IPS-18a (cell line): ENCODE measurements around the gene TOMM5.

Experiments
- H3K27ac ChIP-seq: one replicate; pipeline ENCODE4 v1.5.1; 2013; ENCODE audit warnings: low read length
- H3K27me3 ChIP-seq: one replicate; pipeline ENCODE4 v1.6.1; 2013; ENCODE audit warnings: mild to moderate bottlenecking, low read length; ENCODE audit not compliant: control insufficient read depth, insufficient read depth
- H3K36me3 ChIP-seq: one replicate; pipeline ENCODE4 v1.6.1; 2013; ENCODE audit warnings: low read depth, low read length; ENCODE audit not compliant: control insufficient read depth
- H3K4me1 ChIP-seq: one replicate; pipeline ENCODE4 v1.6.1; 2013; ENCODE audit warnings: low read depth, low read length; ENCODE audit not compliant: control insufficient read depth
- H3K4me3 ChIP-seq: one replicate; pipeline ENCODE4 v1.5.1; 2013; ENCODE audit warnings: low read length
- H3K9ac ChIP-seq: one replicate; pipeline ENCODE4 v1.6.1; 2013; ENCODE audit warnings: mild to moderate bottlenecking, low read length, moderate library complexity
- H3K9me3 ChIP-seq: one replicate; pipeline ENCODE4 v1.6.1; 2013; ENCODE audit warnings: low read depth, low read length; ENCODE audit not compliant: control insufficient read depth

TOMM5 gene

GRCh38 chr9:37575511-37575914 lies 16.9 kb downstream of the TOMM5 start:
- Histone ChIP-seq H3K4me1 (peaks cover 24% of the 10 kb centered on the region), H3K27me3 (no peaks in the 10 kb centered on the region), H3K36me3 (no peaks in the 10 kb centered on the region), H3K9ac (peak overlapping the region; percentile 62), H3K27ac (no peak overlapping the region), H3K9me3 (no peaks in the 10 kb centered on the region), H3K4me3 (peak overlapping the region; percentile 77)

- H3K4me3 ChIP-seq = peak overlapping the region; percentile 77
- no peak overlapping the region for H3K9ac ChIP-seq
- H3K4me1 ChIP-seq = peaks cover 24% of the 10 kb centered on the region
- H3K36me3 ChIP-seq = no peaks in the 10 kb centered on the region
- no peak overlapping the region for H3K27ac ChIP-seq
- no peaks in the 10 kb centered on the region for H3K9me3 ChIP-seq
- H3K27me3 ChIP-seq = no peaks in the 10 kb centered on the region
Observed at GRCh38 chr9:37575001-37575400, 17.4 kb downstream of the TOMM5 start.

- H3K9ac ChIP-seq = no peak overlapping the region
- no peaks in the 10 kb centered on the region for H3K36me3 ChIP-seq
- H3K27ac ChIP-seq = no peak overlapping the region
- no peak overlapping the region for H3K4me3 ChIP-seq
- H3K4me1 ChIP-seq = peaks cover 24% of the 10 kb centered on the region
- H3K27me3 ChIP-seq = no peaks in the 10 kb centered on the region
- no peaks in the 10 kb centered on the region for H3K9me3 ChIP-seq
Observed at GRCh38 chr9:37574241-37574721, 18.1 kb downstream of the TOMM5 start.

- no peaks in the 10 kb centered on the region for H3K36me3 ChIP-seq
- H3K4me1 ChIP-seq = peaks cover 21% of the 10 kb centered on the region
- no peak overlapping the region for H3K27ac ChIP-seq
- no peak overlapping the region for H3K4me3 ChIP-seq
- no peaks in the 10 kb centered on the region for H3K27me3 ChIP-seq
- H3K9me3 ChIP-seq = no peaks in the 10 kb centered on the region
- no peak overlapping the region for H3K9ac ChIP-seq
Observed at GRCh38 chr9:37571282-37571681, 21.1 kb downstream of the TOMM5 start.

GRCh38 chr9:37566716-37567115 lies 25.7 kb downstream of the TOMM5 start:
- no peak overlapping the region for H3K4me3 ChIP-seq
- no peaks in the 10 kb centered on the region for H3K36me3 ChIP-seq
- no peaks in the 10 kb centered on the region for H3K4me1 ChIP-seq
- no peak overlapping the region for H3K9ac ChIP-seq
- H3K27ac ChIP-seq = no peak overlapping the region
- H3K9me3 ChIP-seq = no peaks in the 10 kb centered on the region
- no peaks in the 10 kb centered on the region for H3K27me3 ChIP-seq

- H3K27ac ChIP-seq = no peak overlapping the region
- no peaks in the 10 kb centered on the region for H3K27me3 ChIP-seq
- H3K9me3 ChIP-seq = no peaks in the 10 kb centered on the region
- H3K4me3 ChIP-seq = no peak overlapping the region
- no peaks in the 10 kb centered on the region for H3K4me1 ChIP-seq
- no peak overlapping the region for H3K9ac ChIP-seq
- no peaks in the 10 kb centered on the region for H3K36me3 ChIP-seq
Observed at GRCh38 chr9:37565661-37566618, 26.5 kb downstream of the TOMM5 start.

- no peak overlapping the region for H3K27ac ChIP-seq
- H3K4me1 ChIP-seq = peaks cover under 1% of the 10 kb centered on the region
- no peaks in the 10 kb centered on the region for H3K9me3 ChIP-seq
- no peak overlapping the region for H3K9ac ChIP-seq
- no peaks in the 10 kb centered on the region for H3K27me3 ChIP-seq
- H3K36me3 ChIP-seq = no peaks in the 10 kb centered on the region
- H3K4me3 ChIP-seq = no peak overlapping the region
Observed at GRCh38 chr9:37564916-37565315, 27.5 kb downstream of the TOMM5 start.

GRCh38 chr9:37563806-37564513 lies 28.4 kb downstream of the TOMM5 start:
- H3K9ac ChIP-seq = no peak overlapping the region
- H3K4me1 ChIP-seq = peaks cover 5% of the 10 kb centered on the region
- H3K27ac ChIP-seq = no peak overlapping the region
- H3K4me3 ChIP-seq = no peak overlapping the region
- no peaks in the 10 kb centered on the region for H3K36me3 ChIP-seq
- H3K9me3 ChIP-seq = no peaks in the 10 kb centered on the region
- no peaks in the 10 kb centered on the region for H3K27me3 ChIP-seq

- no peaks in the 10 kb centered on the region for H3K9me3 ChIP-seq
- H3K4me1 ChIP-seq = peaks cover 5% of the 10 kb centered on the region
- H3K4me3 ChIP-seq = no peak overlapping the region
- H3K36me3 ChIP-seq = no peaks in the 10 kb centered on the region
- no peaks in the 10 kb centered on the region for H3K27me3 ChIP-seq
- no peak overlapping the region for H3K27ac ChIP-seq
- no peak overlapping the region for H3K9ac ChIP-seq
Observed at GRCh38 chr9:37562826-37563225, 29.6 kb downstream of the TOMM5 start.

- Histone ChIP-seq H3K9ac (no peak overlapping the region), H3K36me3 (no peaks in the 10 kb centered on the region), H3K9me3 (no peaks in the 10 kb centered on the region), H3K27ac (no peak overlapping the region), H3K4me1 (peaks cover 5% of the 10 kb centered on the region), H3K27me3 (no peaks in the 10 kb centered on the region), H3K4me3 (no peak overlapping the region)
Observed at GRCh38 chr9:37561682-37562081, 30.7 kb downstream of the TOMM5 start.

- no peak overlapping the region for H3K9ac ChIP-seq
- H3K9me3 ChIP-seq = no peaks in the 10 kb centered on the region
- no peaks in the 10 kb centered on the region for H3K36me3 ChIP-seq
- H3K4me3 ChIP-seq = no peak overlapping the region
- H3K27ac ChIP-seq = no peak overlapping the region
- no peaks in the 10 kb centered on the region for H3K27me3 ChIP-seq
- H3K4me1 ChIP-seq = peaks cover 5% of the 10 kb centered on the region
Observed at GRCh38 chr9:37559855-37560592, 32.4 kb downstream of the TOMM5 start.
